T-helper 1 cell (primary cell): ENCODE results near the gene GRID1.
"Not testable (repeated sequence)": the region's sequence is repeated elsewhere in the genome, so short reads cannot be mapped to it uniquely, and the experiment has no call there.

Experiments
- DNase-seq, 5 donors: peaks; one replicate each; pipeline ENCODE4 v3.0.0-alpha.2; 2012 to 2020

Gene GRID1

GRCh38 chr10:86391986-86392722, 25.6 kb upstream of the GRID1 start:
- no peak for DNase-seq

GRCh38 chr10:86391236-86391840, 24.7 kb upstream of the GRID1 start:
- no peak for DNase-seq

- DNase-seq = no peak
These were observed 23.9 kb upstream of the GRID1 start for GRCh38 chr10:86390337-86391120.

GRCh38 chr10:86389441-86390193, 23.0 kb upstream of the GRID1 start:
- no peak for DNase-seq

- not testable (repeated sequence) for DNase-seq
These were observed 22.5 kb upstream of the GRID1 start for GRCh38 chr10:86389109-86389440.

- no peak for DNase-seq
These were observed 21.6 kb upstream of the GRID1 start for GRCh38 chr10:86388119-86388704.

- DNase-seq = no peak
These were observed 20.7 kb upstream of the GRID1 start for GRCh38 chr10:86387178-86387794.

GRCh38 chr10:86385806-86386205, 19.2 kb upstream of the GRID1 start:
- no peak for DNase-seq

- DNase-seq = no peak
These were observed 11.2 kb upstream of the GRID1 start for GRCh38 chr10:86377797-86378146.

- peak; percentile 59 to 73 (median 65) for DNase-seq
These were observed 10.5 kb upstream of the GRID1 start for GRCh38 chr10:86376852-86377796.

GRCh38 chr10:86376403-86376802, 9.8 kb upstream of the GRID1 start:
- no peak for DNase-seq

- no peak for DNase-seq
These were observed 8.6 kb upstream of the GRID1 start for GRCh38 chr10:86375204-86375603.

GRCh38 chr10:86374664-86375063, 8.1 kb upstream of the GRID1 start:
- no peak for DNase-seq

GRCh38 chr10:86373828-86374227, 7.2 kb upstream of the GRID1 start:
- DNase-seq = no peak

- no peak for DNase-seq
These were observed 6.7 kb upstream of the GRID1 start for GRCh38 chr10:86373251-86373650.

- no peak for DNase-seq
These were observed 6.2 kb upstream of the GRID1 start for GRCh38 chr10:86372784-86373239.

- DNase-seq = no peak
These were observed 5.7 kb upstream of the GRID1 start for GRCh38 chr10:86372119-86372783.

GRCh38 chr10:86371691-86372090, 5.1 kb upstream of the GRID1 start:
- no peak for DNase-seq

GRCh38 chr10:86371116-86371515, 4.5 kb upstream of the GRID1 start:
- no peak for DNase-seq

- DNase-seq = no peak
These were observed 3.5 kb upstream of the GRID1 start for GRCh38 chr10:86370006-86370585.
